Osteoblast (primary cell): ENCODE measurements around the gene RIMBP2. TPM values are rescaled to one million over a fixed set of nuclear protein-coding genes. Genes with fewer than 3 reads are reported as not detected.

Experiments used
- DNase-seq: peaks from one replicate; pipeline ENCODE4 v3.0.0; 2011; ENCODE audit warnings: low spot score, mixed read lengths; ENCODE audit not compliant: insufficient read length; ENCODE audit errors: missing footprints
- H2AFZ ChIP-seq: 2 replicates; pipeline ENCODE4 v1.6.0; 2011; ENCODE audit warnings: mild to moderate bottlenecking, low read length
- H3K27ac ChIP-seq: 2 replicates; pipeline ENCODE4 v1.5.1; 2011; ENCODE audit warnings: mild to moderate bottlenecking, low read depth, low read length, moderate library complexity
- H3K27me3 ChIP-seq: 2 replicates; pipeline ENCODE4 v1.6.0; 2012; ENCODE audit warnings: mild to moderate bottlenecking, control low read depth, inconsistent platforms, low read length, moderate library complexity; ENCODE audit not compliant: insufficient read depth
- H3K36me3 ChIP-seq: 2 replicates; pipeline ENCODE4 v1.5.1; 2011; ENCODE audit warnings: mild to moderate bottlenecking, low read length, control low read depth, moderate library complexity; ENCODE audit not compliant: insufficient read depth
- H3K4me1 ChIP-seq: 2 replicates; pipeline ENCODE4 v1.5.1; 2011; ENCODE audit warnings: mild to moderate bottlenecking, low read length, control low read depth, moderate library complexity; ENCODE audit not compliant: insufficient read depth
- H3K4me2 ChIP-seq: 2 replicates; pipeline ENCODE4 v1.6.0; 2011; ENCODE audit warnings: mild to moderate bottlenecking, low read length; ENCODE audit not compliant: insufficient read depth
- H3K4me3 ChIP-seq: fragments of 200-600 bp; sonication (generic); 3 replicates; pipeline ENCODE4 v1.5.1; 2012; ENCODE audit warnings: mild to moderate bottlenecking, low read length, inconsistent platforms; ENCODE audit not compliant: insufficient read depth
- H3K79me2 ChIP-seq: 2 replicates; pipeline ENCODE4 v1.6.0; 2012; ENCODE audit warnings: mild to moderate bottlenecking, low read length, control low read depth, inconsistent platforms; ENCODE audit not compliant: insufficient read depth
- H3K9me3 ChIP-seq: 2 replicates; pipeline ENCODE4 v1.5.1; 2011; ENCODE audit warnings: low read depth, low read length, control low read depth
- H4K20me1 ChIP-seq: 2 replicates; pipeline ENCODE4 v1.6.0; 2012; ENCODE audit warnings: mild to moderate bottlenecking, low read length, control low read depth; ENCODE audit not compliant: insufficient read depth
- CTCF ChIP-seq: IDR thresholded peaks from 2 replicates; pipeline ENCODE4 v1.5.1; 2011; ENCODE audit warnings: mild to moderate bottlenecking, low read depth, low read length, moderate library complexity; ENCODE audit errors: extremely low read depth
- total RNA-seq: library from RNA; depleted of rRNA; stranded (reverse); fragments of >200 nt; gene quantifications from 2 replicates; pipeline ENCODE4 v1.2.3, GENCODE V29; 2012

RIMBP2 gene
- total RNA-seq, 1 donor, result not detected

GRCh38 chr12:130611026-130611905 lies 104.8 kb downstream of the RIMBP2 start:
- TF ChIP-seq CTCF, result no peak
- no peaks in the 10 kb centered on the region for H4K20me1 ChIP-seq
- H3K9me3 ChIP-seq, result no peaks in the 10 kb centered on the region
- no peaks in the 10 kb centered on the region for H3K27me3 ChIP-seq
- no peak for DNase-seq
- H3K27ac ChIP-seq, result no peak overlapping the region
- H3K4me2 ChIP-seq, result no peak overlapping the region
- H2AFZ ChIP-seq, result no peak overlapping the region
- H3K36me3 ChIP-seq, result no peaks in the 10 kb centered on the region
- H3K4me1 ChIP-seq, result no peaks in the 10 kb centered on the region
- no peak overlapping the region for H3K4me3 ChIP-seq
- no peaks in the 10 kb centered on the region for H3K79me2 ChIP-seq

GRCh38 chr12:130609966-130610365 lies 106.1 kb downstream of the RIMBP2 start:
- Histone ChIP-seq H2AFZ (no peak overlapping the region), H3K36me3 (no peaks in the 10 kb centered on the region), H3K4me3 (no peak overlapping the region), H4K20me1 (no peaks in the 10 kb centered on the region), H3K4me2 (no peak overlapping the region), H3K27me3 (no peaks in the 10 kb centered on the region), H3K9me3 (no peaks in the 10 kb centered on the region), H3K79me2 (no peaks in the 10 kb centered on the region), H3K4me1 (no peaks in the 10 kb centered on the region), H3K27ac (no peak overlapping the region)
- TF ChIP-seq CTCF, result no peak
- DNase-seq, result no peak

- no peak overlapping the region for H3K27ac ChIP-seq
- no peaks in the 10 kb centered on the region for H3K9me3 ChIP-seq
- H3K4me1 ChIP-seq, result no peaks in the 10 kb centered on the region
- no peak for TF ChIP-seq CTCF
- H3K27me3 ChIP-seq, result no peaks in the 10 kb centered on the region
- no peak overlapping the region for H2AFZ ChIP-seq
- no peaks in the 10 kb centered on the region for H3K36me3 ChIP-seq
- DNase-seq, result no peak
- no peak overlapping the region for H3K4me2 ChIP-seq
- H3K4me3 ChIP-seq, result no peak overlapping the region
- H4K20me1 ChIP-seq, result no peaks in the 10 kb centered on the region
- no peaks in the 10 kb centered on the region for H3K79me2 ChIP-seq
Observed at GRCh38 chr12:130608831-130609230, 107.3 kb downstream of the RIMBP2 start.

GRCh38 chr12:130608132-130608531 lies 108.0 kb downstream of the RIMBP2 start:
- H3K36me3 ChIP-seq, result no peaks in the 10 kb centered on the region
- no peaks in the 10 kb centered on the region for H3K9me3 ChIP-seq
- no peak overlapping the region for H3K4me3 ChIP-seq
- H3K27ac ChIP-seq, result no peak overlapping the region
- no peaks in the 10 kb centered on the region for H3K27me3 ChIP-seq
- no peak for TF ChIP-seq CTCF
- H3K79me2 ChIP-seq, result no peaks in the 10 kb centered on the region
- H4K20me1 ChIP-seq, result no peaks in the 10 kb centered on the region
- H3K4me1 ChIP-seq, result no peaks in the 10 kb centered on the region
- no peak for DNase-seq
- H3K4me2 ChIP-seq, result no peak overlapping the region
- H2AFZ ChIP-seq, result no peak overlapping the region
